ENCODE data around the gene MTO1. TPM values are rescaled to one million over a fixed set of nuclear protein-coding genes. Genes with fewer than 3 reads are reported as not detected.
"Not testable (repeated sequence)": the region's sequence is repeated elsewhere in the genome, so short reads cannot be mapped to it uniquely, and the experiment has no call there.

MTO1 gene
- total RNA-seq (2014; rRNA removed; shearing (Covaris generic)), result 50.9 and 58.9 TPM in 2 replicates

GRCh38 chr6:73461537-73462350, at the start of gene MTO1:
Gene MTO1 (plus strand): TSS chr6:73461737. CDS start chr6:73461855, 118 bp downstream.
- Histone ChIP-seq H3K36me3 (replicated peaks; ENCODE audit: control insufficient read depth, insufficient read depth, low read length) (peaks cover 3% of the 10 kb centered on the region), H3K4me3 (ENCODE audit: insufficient read depth, low read depth, low read length) (peak within 1 kb of the TSS; percentile 94), H3K27me3 (ENCODE audit: control insufficient read depth, insufficient read depth, low read length) (no peaks in the 10 kb centered on the region)
- DNase-seq, result peak; percentile 86

- no peak for DNase-seq
Measured at GRCh38 chr6:73413102-73413501, 48.4 kb upstream of the MTO1 start.

GRCh38 chr6:73418081-73418741, 43.3 kb upstream of the MTO1 start:
- Histone ChIP-seq H3K36me3 (replicated peaks; ENCODE audit: control insufficient read depth, insufficient read depth, low read length) (no peaks in the 10 kb centered on the region), H3K27me3 (ENCODE audit: control insufficient read depth, insufficient read depth, low read length) (no peaks in the 10 kb centered on the region), H3K4me3 (ENCODE audit: insufficient read depth, low read depth, low read length) (no peak overlapping the region)
- DNase-seq, result no peak

More at GRCh38 chr6:73413102-73413501, 48.4 kb upstream of the MTO1 start:
- Histone ChIP-seq H3K4me3 (ENCODE audit: insufficient read depth, low read depth, low read length) (no peak overlapping the region), H3K27me3 (ENCODE audit: control insufficient read depth, insufficient read depth, low read length) (no peaks in the 10 kb centered on the region), H3K36me3 (replicated peaks; ENCODE audit: control insufficient read depth, insufficient read depth, low read length) (no peaks in the 10 kb centered on the region)

- Histone ChIP-seq H3K27me3 (ENCODE audit: control insufficient read depth, insufficient read depth, low read length) (no peaks in the 10 kb centered on the region), H3K4me3 (ENCODE audit: insufficient read depth, low read depth, low read length) (no peak overlapping the region), H3K36me3 (replicated peaks; ENCODE audit: control insufficient read depth, insufficient read depth, low read length) (no peaks in the 10 kb centered on the region)
- DNase-seq, result no peak
Measured at GRCh38 chr6:73421534-73421933, 40.0 kb upstream of the MTO1 start.

- Histone ChIP-seq H3K36me3 (replicated peaks; ENCODE audit: control insufficient read depth, insufficient read depth, low read length) (no peaks in the 10 kb centered on the region), H3K27me3 (ENCODE audit: control insufficient read depth, insufficient read depth, low read length) (no peaks in the 10 kb centered on the region), H3K4me3 (ENCODE audit: insufficient read depth, low read depth, low read length) (no peak overlapping the region)
- no peak for DNase-seq
Measured at GRCh38 chr6:73435236-73435635, 26.3 kb upstream of the MTO1 start.

- Histone ChIP-seq H3K36me3 (replicated peaks; ENCODE audit: control insufficient read depth, insufficient read depth, low read length) (no peaks in the 10 kb centered on the region), H3K4me3 (ENCODE audit: insufficient read depth, low read depth, low read length) (no peak overlapping the region), H3K27me3 (ENCODE audit: control insufficient read depth, insufficient read depth, low read length) (no peaks in the 10 kb centered on the region)
- DNase-seq, result no peak
Measured at GRCh38 chr6:73443555-73443954, 18.0 kb upstream of the MTO1 start.

- peak; percentile 46 for DNase-seq
- no peaks in the 10 kb centered on the region for H3K36me3 ChIP-seq (replicated peaks; ENCODE audit: control insufficient read depth, insufficient read depth, low read length)
- H3K27me3 ChIP-seq (ENCODE audit: control insufficient read depth, insufficient read depth, low read length), result no peaks in the 10 kb centered on the region; the same call in 1 of the 2 replicates
- H3K4me3 ChIP-seq (ENCODE audit: insufficient read depth, low read depth, low read length), result peak overlapping the region; percentile 30
Measured at GRCh38 chr6:73451223-73452106, 10.1 kb upstream of the MTO1 start.

GRCh38 chr6:73452107-73452461, 9.5 kb upstream of the MTO1 start, which contains the start of gene CGAS:
Gene CGAS (minus strand): TSS chr6:73452297. CDS start chr6:73452181, 116 bp downstream.
- no peaks in the 10 kb centered on the region; the same call in 1 of the 2 replicates for H3K27me3 ChIP-seq (ENCODE audit: control insufficient read depth, insufficient read depth, low read length)
- H3K36me3 ChIP-seq (replicated peaks; ENCODE audit: control insufficient read depth, insufficient read depth, low read length), result no peaks in the 10 kb centered on the region
- DNase-seq, result no peak
- H3K4me3 ChIP-seq (ENCODE audit: insufficient read depth, low read depth, low read length), result peak within 1 kb of the TSS; percentile 30

- no peak for DNase-seq
- H3K27me3 ChIP-seq (ENCODE audit: control insufficient read depth, insufficient read depth, low read length), result no peaks in the 10 kb centered on the region; the same call in 1 of the 2 replicates
Measured at GRCh38 chr6:73455865-73456629, 5.5 kb upstream of the MTO1 start.

GRCh38 chr6:73459474-73459873, 2.1 kb upstream of the MTO1 start:
- not testable (repeated sequence) for DNase-seq; H3K36me3 ChIP-seq (replicated peaks; ENCODE audit: control insufficient read depth, insufficient read depth, low read length); H3K4me3 ChIP-seq (ENCODE audit: insufficient read depth, low read depth, low read length); H3K27me3 ChIP-seq (ENCODE audit: control insufficient read depth, insufficient read depth, low read length)

More at GRCh38 chr6:73455865-73456629, 5.5 kb upstream of the MTO1 start:
- Histone ChIP-seq H3K36me3 (replicated peaks; ENCODE audit: control insufficient read depth, insufficient read depth, low read length) (no peaks in the 10 kb centered on the region), H3K4me3 (ENCODE audit: insufficient read depth, low read depth, low read length) (no peak overlapping the region)

GRCh38 chr6:73460056-73460455, 1.5 kb upstream of the MTO1 start:
- no peak for DNase-seq
- no peaks in the 10 kb centered on the region for H3K27me3 ChIP-seq (ENCODE audit: control insufficient read depth, insufficient read depth, low read length)
- no peak overlapping the region for H3K4me3 ChIP-seq (ENCODE audit: insufficient read depth, low read depth, low read length)
- H3K36me3 ChIP-seq (replicated peaks; ENCODE audit: control insufficient read depth, insufficient read depth, low read length), result no peaks in the 10 kb centered on the region

GRCh38 chr6:73471686-73472290, 10.3 kb downstream of the MTO1 start:
- H3K4me3 ChIP-seq (ENCODE audit: insufficient read depth, low read depth, low read length), result no peak overlapping the region
- DNase-seq, result no peak
- no peaks in the 10 kb centered on the region for H3K27me3 ChIP-seq (ENCODE audit: control insufficient read depth, insufficient read depth, low read length)
- peaks cover 10% of the 10 kb centered on the region for H3K36me3 ChIP-seq (replicated peaks; ENCODE audit: control insufficient read depth, insufficient read depth, low read length)

GRCh38 chr6:73476723-73477122, 15.2 kb downstream of the MTO1 start:
- no peak for DNase-seq
- Histone ChIP-seq H3K36me3 (replicated peaks; ENCODE audit: control insufficient read depth, insufficient read depth, low read length) (peaks cover 17% of the 10 kb centered on the region), H3K27me3 (ENCODE audit: control insufficient read depth, insufficient read depth, low read length) (no peaks in the 10 kb centered on the region), H3K4me3 (ENCODE audit: insufficient read depth, low read depth, low read length) (no peak overlapping the region)

Data from H7 (cell line).